K562 (cell line): ENCODE measurements around the gene JUND. TPM values are rescaled to one million over a fixed set of nuclear protein-coding genes. Genes with fewer than 3 reads are reported as not detected.

Source experiments
- AFF1 ChIP-seq, 2 experiments: fragments of 450-650 bp; IDR thresholded peaks; 2 replicates each; pipeline ENCODE4 v1.6.1; 2018; ENCODE audit warnings: mild to moderate bottlenecking in 2 of 2, low read depth in 1 of 2; ENCODE audit not compliant: partially characterized antibody in 2 of 2
- ARID1B ChIP-seq: fragments of 450-650 bp; IDR thresholded peaks from 2 replicates; pipeline ENCODE4 v1.6.1; 2016; ENCODE audit warnings: antibody characterized with exemption, mild to moderate bottlenecking, inconsistent platforms
- ARNT ChIP-seq, 2 experiments: fragments of 450-650 bp; IDR thresholded peaks; 2 replicates each; pipeline ENCODE4 v1.6.1; 2016; ENCODE audit warnings: mild to moderate bottlenecking in 1 of 2
- ASH1L ChIP-seq: fragments of 450-650 bp; IDR thresholded peaks from 2 replicates; pipeline ENCODE4 v1.6.1; 2018; ENCODE audit warnings: borderline replicate concordance, mild to moderate bottlenecking, low read depth; ENCODE audit not compliant: partially characterized antibody
- BRD9 ChIP-seq: fragments of 450-650 bp; IDR thresholded peaks from 2 replicates; pipeline ENCODE4 v1.6.1; 2018; ENCODE audit warnings: low read depth; ENCODE audit not compliant: partially characterized antibody
- CBX3 ChIP-seq, 2 experiments: IDR thresholded peaks; 1 replicate in 1 of 2; 2 replicates in 1 of 2; pipeline ENCODE4 v1.6.1; 2012; ENCODE audit warnings: inconsistent platforms in 2 of 2, low read length in 2 of 2, borderline replicate concordance in 1 of 2, control low read depth in 1 of 2
- ELF4 ChIP-seq: fragments of 450-650 bp; formaldehyde crosslinking; IDR thresholded peaks from 2 replicates; pipeline ENCODE4 v1.4.0; 2022; ENCODE audit warnings: missing genetic modification characterization
- MEIS2 ChIP-seq: fragments of 450-650 bp; IDR thresholded peaks from 2 replicates; pipeline ENCODE4 v1.6.1; 2014; ENCODE audit warnings: mild to moderate bottlenecking; ENCODE audit not compliant: partially characterized antibody
- NFYB ChIP-seq: IDR thresholded peaks from 2 replicates; pipeline ENCODE4 v1.6.1; 2011; ENCODE audit warnings: mild to moderate bottlenecking, moderate library complexity; ENCODE audit not compliant: insufficient read length; ENCODE audit errors: extremely low read depth
- NR4A1 ChIP-seq, 2 experiments: fragments of 250-450 bp in 1 of 2; fragments of 450-650 bp in 1 of 2; sonication (Bioruptor Pico) in 1 of 2; IDR thresholded peaks; 2 replicates each; pipeline versions ENCODE4 v1.4.0 to v1.6.1; 2016 to 2020; ENCODE audit warnings: mild to moderate bottlenecking in 2 of 2, missing compliant biosample characterization in 1 of 2, missing genetic modification characterization in 1 of 2, moderate library complexity in 1 of 2
- PHB ChIP-seq: fragments of 250-450 bp; sonication (Bioruptor Pico); IDR thresholded peaks from 2 replicates; pipeline ENCODE4 v1.5.0; 2021
- PHB2 ChIP-seq: fragments of 450-650 bp; IDR thresholded peaks from 2 replicates; pipeline ENCODE4 v1.6.1; 2017; ENCODE audit warnings: low read depth
- POLR2B ChIP-seq: fragments of 450-650 bp; IDR thresholded peaks from 2 replicates; pipeline ENCODE4 v1.6.1; 2018; ENCODE audit warnings: low read depth; ENCODE audit not compliant: partially characterized antibody
- PTBP1 ChIP-seq: fragments of 200-400 bp; formaldehyde crosslinking; IDR thresholded peaks from 2 replicates; pipeline ENCODE4 v1.6.1; 2017; ENCODE audit warnings: low read depth, low read length
- SMARCA5 ChIP-seq: fragments of 450-650 bp; IDR thresholded peaks from 2 replicates; pipeline ENCODE4 v1.6.1; 2016
- TRIM28 ChIP-seq: fragments of 450-650 bp; IDR thresholded peaks from 2 replicates; pipeline ENCODE4 v1.6.1; 2017
- ZNF121 ChIP-seq: sonication (generic); formaldehyde crosslinking; conservative IDR thresholded peaks from 2 replicates; pipeline ENCODE4 v1.8.0; 2022; ENCODE audit warnings: missing genetic modification reagents
- polyA plus RNA-seq, 8 experiments: library from polyadenylated mRNA; depleted of rRNA in 4 of 8; stranded (reverse) in 5 of 8; unstranded in 3 of 8; fragments of >200 nt; fragmentation: Nextera tagmentation in 2 of 8; fragmentation: Illumina TruSeq in 1 of 8; extraction: Ambion mirVana in 2 of 8; extraction: Trizol in 1 of 8; gene quantifications; 2 replicates each; pipeline versions ENCODE4 v1.2.1 to v1.2.3, GENCODE V29; 2011 to 2014; ENCODE audit warnings: inconsistent platforms in 1 of 8, missing spikeins in 1 of 8
- total RNA-seq, 7 experiments: library from RNA; depleted of rRNA in 6 of 7; stranded (reverse); fragments of >200 nt in 6 of 7; fragmentation: Illumina TruSeq in 2 of 7; extraction: Trizol in 2 of 7; gene quantifications; 2 replicates each; pipeline versions ENCODE4 v1.2.1 to v1.2.3, GENCODE V29; 2011 to 2021; ENCODE audit warnings: low replicate concordance in 1 of 7
- TF ChIP-seq, protein P1 (sequence below): sonication (generic); formaldehyde crosslinking; IDR thresholded peaks from 2 replicates; pipeline ENCODE4 v1.8.1; 2023; ENCODE audit warnings: mild to moderate bottlenecking, missing genetic modification reagents
- TF ChIP-seq, protein P2 (sequence below): fragments of 450-650 bp; IDR thresholded peaks from 2 replicates; pipeline ENCODE4 v1.6.1; 2017; ENCODE audit warnings: antibody characterized with exemption, mild to moderate bottlenecking

The JUND gene
- total and polyA plus RNA-seq, 9 of the 15 experiments (the other 6 are each of a cell fraction or from before 2014, with no cell fraction given): 6.4 to 286 (median 42.3) TPM

DNA sequence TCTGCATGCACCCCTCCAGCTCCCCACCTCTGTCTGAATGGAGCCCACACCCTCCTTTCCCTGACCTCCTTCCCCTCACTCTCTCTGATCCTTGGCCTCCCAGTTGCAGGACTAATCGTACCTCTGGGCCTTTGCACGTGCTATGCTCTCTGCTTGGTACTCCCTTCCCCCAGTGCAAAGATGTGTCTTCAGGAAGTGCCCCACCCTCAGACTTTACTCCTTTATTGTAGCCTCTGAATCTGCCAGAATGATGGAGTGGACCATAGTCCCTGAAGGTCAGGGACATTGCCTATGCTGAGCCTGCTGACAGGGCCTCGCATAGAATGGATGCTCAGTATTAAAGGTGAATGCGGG is 1.3 kb upstream of the JUND start (continued):
- TF ChIP-seq ASH1L (no peak), SMARCA5 (peak; percentile 99), AFF1 (IDR thresholded peaks at IDR 0.05; ENCODE audit: low read depth in 1 of 2, partially characterized antibody in 2 of 2) (no peak), ELF4 (CRISPR knock-in tag) (0 out of 2 replicates have a peak, but pooled peaks have one; percentile 40), ARID1B (peak; percentile 20; the same call in 1 of the 2 replicates), PHB (CRISPR knock-in tag) (no peak), PTBP1 (peak; percentile 88; the same call in 1 of the 2 replicates), POLR2B (peak; percentile 18), ZNF121 (CRISPR knock-in tag) (no peak), NFYB (no peak), CBX3 (IDR thresholded peaks at IDR 0.05; ENCODE audit: borderline replicate concordance in 1 of 2, low read length in 2 of 2) (peak in 1 of 2 experiments; percentile 82; a peak in 1 of 3 replicates), MEIS2 (peak; percentile 86), PHB2 (no peak), NR4A1 (CRISPR knock-in tag; IDR thresholded peaks at IDR 0.05) (no peak), NR4A1 (tag; IDR thresholded peaks at IDR 0.05) (no peak), BRD9 (peak; percentile 33), TRIM28 (0 out of 2 replicates have a peak, but pooled peaks have one; percentile 7), ARNT (IDR thresholded peaks at IDR 0.05) (peak; percentile 24 to 79; a peak in 1 of 4 replicates)
- TF ChIP-seq, protein P1, sequence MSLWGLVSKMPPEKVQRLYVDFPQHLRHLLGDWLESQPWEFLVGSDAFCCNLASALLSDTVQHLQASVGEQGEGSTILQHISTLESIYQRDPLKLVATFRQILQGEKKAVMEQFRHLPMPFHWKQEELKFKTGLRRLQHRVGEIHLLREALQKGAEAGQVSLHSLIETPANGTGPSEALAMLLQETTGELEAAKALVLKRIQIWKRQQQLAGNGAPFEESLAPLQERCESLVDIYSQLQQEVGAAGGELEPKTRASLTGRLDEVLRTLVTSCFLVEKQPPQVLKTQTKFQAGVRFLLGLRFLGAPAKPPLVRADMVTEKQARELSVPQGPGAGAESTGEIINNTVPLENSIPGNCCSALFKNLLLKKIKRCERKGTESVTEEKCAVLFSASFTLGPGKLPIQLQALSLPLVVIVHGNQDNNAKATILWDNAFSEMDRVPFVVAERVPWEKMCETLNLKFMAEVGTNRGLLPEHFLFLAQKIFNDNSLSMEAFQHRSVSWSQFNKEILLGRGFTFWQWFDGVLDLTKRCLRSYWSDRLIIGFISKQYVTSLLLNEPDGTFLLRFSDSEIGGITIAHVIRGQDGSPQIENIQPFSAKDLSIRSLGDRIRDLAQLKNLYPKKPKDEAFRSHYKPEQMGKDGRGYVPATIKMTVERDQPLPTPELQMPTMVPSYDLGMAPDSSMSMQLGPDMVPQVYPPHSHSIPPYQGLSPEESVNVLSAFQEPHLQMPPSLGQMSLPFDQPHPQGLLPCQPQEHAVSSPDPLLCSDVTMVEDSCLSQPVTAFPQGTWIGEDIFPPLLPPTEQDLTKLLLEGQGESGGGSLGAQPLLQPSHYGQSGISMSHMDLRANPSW: no peak
- TF ChIP-seq, protein P2, sequence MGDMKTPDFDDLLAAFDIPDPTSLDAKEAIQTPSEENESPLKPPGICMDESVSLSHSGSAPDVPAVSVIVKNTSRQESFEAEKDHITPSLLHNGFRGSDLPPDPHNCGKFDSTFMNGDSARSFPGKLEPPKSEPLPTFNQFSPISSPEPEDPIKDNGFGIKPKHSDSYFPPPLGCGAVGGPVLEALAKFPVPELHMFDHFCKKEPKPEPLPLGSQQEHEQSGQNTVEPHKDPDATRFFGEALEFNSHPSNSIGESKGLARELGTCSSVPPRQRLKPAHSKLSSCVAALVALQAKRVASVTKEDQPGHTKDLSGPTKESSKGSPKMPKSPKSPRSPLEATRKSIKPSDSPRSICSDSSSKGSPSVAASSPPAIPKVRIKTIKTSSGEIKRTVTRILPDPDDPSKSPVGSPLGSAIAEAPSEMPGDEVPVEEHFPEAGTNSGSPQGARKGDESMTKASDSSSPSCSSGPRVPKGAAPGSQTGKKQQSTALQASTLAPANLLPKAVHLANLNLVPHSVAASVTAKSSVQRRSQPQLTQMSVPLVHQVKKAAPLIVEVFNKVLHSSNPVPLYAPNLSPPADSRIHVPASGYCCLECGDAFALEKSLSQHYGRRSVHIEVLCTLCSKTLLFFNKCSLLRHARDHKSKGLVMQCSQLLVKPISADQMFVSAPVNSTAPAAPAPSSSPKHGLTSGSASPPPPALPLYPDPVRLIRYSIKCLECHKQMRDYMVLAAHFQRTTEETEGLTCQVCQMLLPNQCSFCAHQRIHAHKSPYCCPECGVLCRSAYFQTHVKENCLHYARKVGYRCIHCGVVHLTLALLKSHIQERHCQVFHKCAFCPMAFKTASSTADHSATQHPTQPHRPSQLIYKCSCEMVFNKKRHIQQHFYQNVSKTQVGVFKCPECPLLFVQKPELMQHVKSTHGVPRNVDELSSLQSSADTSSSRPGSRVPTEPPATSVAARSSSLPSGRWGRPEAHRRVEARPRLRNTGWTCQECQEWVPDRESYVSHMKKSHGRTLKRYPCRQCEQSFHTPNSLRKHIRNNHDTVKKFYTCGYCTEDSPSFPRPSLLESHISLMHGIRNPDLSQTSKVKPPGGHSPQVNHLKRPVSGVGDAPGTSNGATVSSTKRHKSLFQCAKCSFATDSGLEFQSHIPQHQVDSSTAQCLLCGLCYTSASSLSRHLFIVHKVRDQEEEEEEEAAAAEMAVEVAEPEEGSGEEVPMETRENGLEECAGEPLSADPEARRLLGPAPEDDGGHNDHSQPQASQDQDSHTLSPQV: peak; percentile 86
